ENCODE measurements around the gene CAPZB.

DNA sequence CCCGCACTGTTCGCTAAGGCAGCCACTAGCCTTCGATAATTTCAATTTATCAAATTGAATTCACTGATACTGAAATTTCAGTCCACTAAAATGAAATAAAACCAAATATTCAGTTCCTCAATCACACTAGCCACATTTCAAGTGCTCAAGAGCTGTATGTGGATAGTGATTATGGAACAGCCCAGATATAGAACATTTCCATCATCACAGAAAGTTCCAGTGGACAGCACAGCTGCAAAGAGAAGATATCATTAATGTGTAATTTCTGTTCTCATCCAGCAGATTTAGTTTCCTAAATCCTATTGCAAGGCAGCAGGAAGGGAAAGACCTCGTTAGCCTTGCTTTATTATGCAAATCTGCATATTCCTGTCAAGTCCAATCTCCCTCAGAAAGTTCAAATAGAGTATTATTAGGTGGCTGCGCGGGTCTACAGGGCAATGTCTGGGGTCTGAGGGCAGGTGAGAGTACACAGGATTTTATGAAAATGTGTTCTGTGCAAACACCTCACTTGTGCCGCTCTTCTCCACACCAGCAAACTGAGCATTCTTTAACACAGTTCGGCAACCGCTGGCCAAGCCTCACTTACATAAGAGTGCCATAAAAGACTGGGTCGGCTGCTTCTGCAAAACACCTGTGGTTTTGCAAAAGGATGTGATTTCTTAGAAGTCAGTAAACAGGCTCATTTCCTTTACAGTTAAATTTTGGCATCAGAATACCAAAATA is 22.4 kb downstream of the CAPZB start:
- TF ChIP-seq GATA2 (IDR thresholded peaks at IDR 0.05; ENCODE audit: low read depth, low read length) (no peak), GATA3 (IDR thresholded peaks at IDR 0.05; ENCODE audit: low read depth, low read length) (no peak)
